Measurements from ENCODE around the gene ANGPTL5.

The ANGPTL5 gene

DNA sequence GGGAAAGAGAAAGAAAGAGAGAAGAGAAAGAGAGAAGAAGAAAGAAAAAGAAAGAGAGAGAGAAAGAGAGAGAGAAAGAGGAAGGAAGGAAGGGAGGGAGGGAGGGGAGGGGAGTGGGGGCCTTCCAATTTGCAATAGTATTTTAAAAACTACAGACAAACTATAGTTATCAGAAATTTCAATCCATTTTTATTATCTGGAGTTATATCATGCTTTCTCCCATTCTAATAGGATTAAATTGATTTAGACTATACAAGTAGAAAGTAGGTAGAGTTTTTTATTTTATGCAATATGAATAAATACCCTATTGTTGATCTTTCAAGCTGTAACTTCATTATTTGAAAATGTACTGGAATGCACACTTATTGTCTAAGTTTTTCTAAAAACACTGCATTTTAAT, 71.7 kb downstream of the ANGPTL5 start:
- no peak for DNase-seq (ENCODE audit: low spot score)
- TF ChIP-seq CTCF (IDR thresholded peaks at IDR 0.05), result no peak

DNA sequence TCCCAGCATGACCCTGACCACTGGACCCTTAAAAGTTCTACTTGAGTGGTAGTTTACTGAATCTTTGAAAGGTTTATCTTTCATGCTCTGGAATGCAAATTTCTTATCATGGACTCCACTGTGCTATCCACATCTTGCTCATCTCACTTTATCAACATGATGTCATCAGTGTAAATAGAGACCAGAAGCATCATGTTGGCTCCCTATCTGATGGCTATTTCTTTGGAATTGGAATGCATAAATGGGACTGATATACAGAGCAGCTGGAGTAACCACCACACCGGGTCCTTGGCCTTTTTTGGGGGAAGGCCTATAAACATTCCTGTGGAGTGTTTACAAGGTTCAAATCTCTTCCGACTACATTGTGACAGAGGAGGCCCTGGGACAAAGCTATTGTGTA, 75.6 kb downstream of the ANGPTL5 start:
- TF ChIP-seq CTCF (IDR thresholded peaks at IDR 0.05), result no peak
- no peak overlapping the region for H3K4me3 ChIP-seq
- DNase-seq (ENCODE audit: low spot score), result no peak
- H3K27ac ChIP-seq, result no peak overlapping the region

More for the DNA sequence above, 71.7 kb downstream of the ANGPTL5 start:
- no peak overlapping the region for H3K27ac ChIP-seq
- no peak overlapping the region for H3K4me3 ChIP-seq
